A549 (cell line): Measurements from ENCODE around the gene SLC10A7.

Source experiments
- CBX8 ChIP-seq: fragments of 200-600 bp; sonication (generic); IDR thresholded peaks from 2 replicates; pipeline ENCODE4 v1.6.1; 2016
- HDAC2 ChIP-seq: fragments of 200-600 bp; sonication (generic); IDR thresholded peaks from 2 replicates; pipeline ENCODE4 v1.6.1; 2016
- JUNB ChIP-seq: fragments of >200 bp; sonication (Bioruptor Twin); formaldehyde crosslinking; IDR thresholded peaks from 2 replicates; pipeline ENCODE4 v1.6.1; 2016
- MYC ChIP-seq: IDR thresholded peaks from 2 replicates; pipeline ENCODE4 v1.6.1; 2012; ENCODE audit warnings: mild to moderate bottlenecking, inconsistent platforms, low read length, improper control_type of control experiment, borderline replicate concordance
- REST ChIP-seq: fragments of 200-600 bp; sonication (generic); IDR thresholded peaks from 2 replicates; pipeline ENCODE4 v1.6.1; 2016; ENCODE audit warnings: antibody characterized with exemption, mild to moderate bottlenecking, moderate library complexity
- RNF2 ChIP-seq: fragments of 200-600 bp; sonication (generic); IDR thresholded peaks from 2 replicates; pipeline ENCODE4 v1.6.1; 2016; ENCODE audit warnings: low read depth, mild to moderate bottlenecking, antibody characterized with exemption, moderate library complexity, borderline replicate concordance
- SMC3 ChIP-seq: fragments of >200 bp; sonication (Bioruptor Twin); formaldehyde crosslinking; IDR thresholded peaks from 3 replicates; pipeline ENCODE4 v1.6.1; 2018; ENCODE audit warnings: inconsistent platforms
- TF ChIP-seq, protein P1 (sequence below): fragments of >200 bp; sonication (Bioruptor Twin); formaldehyde crosslinking; IDR thresholded peaks from 3 replicates; pipeline ENCODE4 v1.5.1; 2016
- TF ChIP-seq, protein P2 (sequence below): fragments of 450-650 bp; IDR thresholded peaks from 2 replicates; pipeline ENCODE4 v1.6.1; 2014; ENCODE audit warnings: antibody characterized with exemption

DNA sequence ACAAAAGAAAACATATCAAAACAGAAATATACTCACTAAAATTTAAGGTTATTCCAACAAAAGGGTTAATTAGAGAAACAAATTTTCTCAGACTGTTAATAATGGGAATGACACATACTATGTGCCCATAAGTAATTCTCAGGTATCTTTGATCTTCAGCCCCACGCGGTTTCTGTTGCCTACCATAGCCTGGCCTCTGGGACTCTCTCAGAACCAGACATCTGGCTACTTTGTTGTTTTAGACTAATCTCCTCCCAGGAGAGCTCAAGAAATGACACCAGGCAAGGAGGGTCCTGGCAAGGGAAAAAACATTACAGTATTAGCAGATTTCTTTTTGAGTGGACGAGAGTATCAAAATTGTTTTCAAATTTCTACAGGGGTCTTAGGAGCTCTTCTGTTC is 43.7 kb downstream of the SLC10A7 start:
- TF ChIP-seq, protein P1, sequence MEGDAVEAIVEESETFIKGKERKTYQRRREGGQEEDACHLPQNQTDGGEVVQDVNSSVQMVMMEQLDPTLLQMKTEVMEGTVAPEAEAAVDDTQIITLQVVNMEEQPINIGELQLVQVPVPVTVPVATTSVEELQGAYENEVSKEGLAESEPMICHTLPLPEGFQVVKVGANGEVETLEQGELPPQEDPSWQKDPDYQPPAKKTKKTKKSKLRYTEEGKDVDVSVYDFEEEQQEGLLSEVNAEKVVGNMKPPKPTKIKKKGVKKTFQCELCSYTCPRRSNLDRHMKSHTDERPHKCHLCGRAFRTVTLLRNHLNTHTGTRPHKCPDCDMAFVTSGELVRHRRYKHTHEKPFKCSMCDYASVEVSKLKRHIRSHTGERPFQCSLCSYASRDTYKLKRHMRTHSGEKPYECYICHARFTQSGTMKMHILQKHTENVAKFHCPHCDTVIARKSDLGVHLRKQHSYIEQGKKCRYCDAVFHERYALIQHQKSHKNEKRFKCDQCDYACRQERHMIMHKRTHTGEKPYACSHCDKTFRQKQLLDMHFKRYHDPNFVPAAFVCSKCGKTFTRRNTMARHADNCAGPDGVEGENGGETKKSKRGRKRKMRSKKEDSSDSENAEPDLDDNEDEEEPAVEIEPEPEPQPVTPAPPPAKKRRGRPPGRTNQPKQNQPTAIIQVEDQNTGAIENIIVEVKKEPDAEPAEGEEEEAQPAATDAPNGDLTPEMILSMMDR, result no peak
- TF ChIP-seq REST, result no peak
- TF ChIP-seq SMC3, result no peak
- no peak for TF ChIP-seq RNF2
- TF ChIP-seq, protein P2, sequence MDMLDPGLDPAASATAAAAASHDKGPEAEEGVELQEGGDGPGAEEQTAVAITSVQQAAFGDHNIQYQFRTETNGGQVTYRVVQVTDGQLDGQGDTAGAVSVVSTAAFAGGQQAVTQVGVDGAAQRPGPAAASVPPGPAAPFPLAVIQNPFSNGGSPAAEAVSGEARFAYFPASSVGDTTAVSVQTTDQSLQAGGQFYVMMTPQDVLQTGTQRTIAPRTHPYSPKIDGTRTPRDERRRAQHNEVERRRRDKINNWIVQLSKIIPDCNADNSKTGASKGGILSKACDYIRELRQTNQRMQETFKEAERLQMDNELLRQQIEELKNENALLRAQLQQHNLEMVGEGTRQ, result no peak
- TF ChIP-seq HDAC2, result no peak
- no peak for TF ChIP-seq JUNB
- TF ChIP-seq MYC, result no peak
- no peak for TF ChIP-seq CBX8
